Measurements from ENCODE around the gene NR6A1.

NR6A1 gene

GRCh38 chr9:124771021-124771866, at the start of gene NR6A1:
NR6A1 (minus strand) TSS chr9:124771311.
- DNase-seq: peak; percentile 98

- no peak for DNase-seq
Observed at GRCh38 chr9:124818431-124819281, 47.5 kb upstream of the NR6A1 start.

GRCh38 chr9:124815601-124816000, 44.5 kb upstream of the NR6A1 start:
- no peak for DNase-seq

- no peak for DNase-seq
Observed at GRCh38 chr9:124814164-124814535, 43.0 kb upstream of the NR6A1 start.

GRCh38 chr9:124813501-124814163, 42.5 kb upstream of the NR6A1 start:
- DNase-seq: no peak

GRCh38 chr9:124813041-124813440, 41.9 kb upstream of the NR6A1 start:
- no peak for DNase-seq

- no peak for DNase-seq
Observed at GRCh38 chr9:124812441-124812876, 41.3 kb upstream of the NR6A1 start.

GRCh38 chr9:124810663-124811355, 39.7 kb upstream of the NR6A1 start:
- no peak for DNase-seq

GRCh38 chr9:124809741-124810500, 38.8 kb upstream of the NR6A1 start:
- DNase-seq: no peak

GRCh38 chr9:124809211-124809610, 38.1 kb upstream of the NR6A1 start:
- no peak for DNase-seq

- DNase-seq: no peak
Observed at GRCh38 chr9:124808246-124808956, 37.3 kb upstream of the NR6A1 start.

- DNase-seq: no peak
Observed at GRCh38 chr9:124805186-124805585, 34.1 kb upstream of the NR6A1 start.

- no peak for DNase-seq
Observed at GRCh38 chr9:124803911-124804310, 32.8 kb upstream of the NR6A1 start.

- DNase-seq: no peak
Observed at GRCh38 chr9:124802426-124802825, 31.3 kb upstream of the NR6A1 start.

- DNase-seq: no peak
Observed at GRCh38 chr9:124801356-124801755, 30.2 kb upstream of the NR6A1 start.

GRCh38 chr9:124800306-124801259, 29.5 kb upstream of the NR6A1 start:
- no peak for DNase-seq

GRCh38 chr9:124799274-124800006, 28.3 kb upstream of the NR6A1 start:
- DNase-seq: no peak

- DNase-seq: no peak
Observed at GRCh38 chr9:124797343-124798103, 26.4 kb upstream of the NR6A1 start.
